H9 (cell line): ENCODE measurements around the gene TTLL12. TPM values are rescaled to one million over a fixed set of nuclear protein-coding genes. Genes with fewer than 3 reads are reported as not detected.
"Not testable (repeated sequence)": the region's sequence is repeated elsewhere in the genome, so short reads cannot be mapped to it uniquely, and the experiment has no call there.

ENCODE experiments used
- DNase-seq: peaks from one replicate; pipeline ENCODE4 v3.0.0-alpha.2; 2017
- H2AFZ ChIP-seq: one replicate; pipeline ENCODE4 v1.6.1; 2013; ENCODE audit warnings: mild to moderate bottlenecking, low read length, control low read depth, moderate library complexity
- H2AK5ac ChIP-seq: 2 replicates; pipeline ENCODE4 v1.6.1; 2013; ENCODE audit warnings: low read length, control low read depth, mixed read lengths; ENCODE audit not compliant: insufficient read length
- H2BK120ac ChIP-seq: one replicate; pipeline ENCODE4 v1.6.1; 2013; ENCODE audit warnings: low read depth, mild to moderate bottlenecking, low read length, control low read depth, inconsistent platforms; ENCODE audit not compliant: poor library complexity, severe bottlenecking
- H2BK12ac ChIP-seq: 2 replicates; pipeline ENCODE4 v1.6.1; 2013; ENCODE audit warnings: low read length, control low read depth, mixed read lengths, low read depth; ENCODE audit not compliant: insufficient read length
- H2BK15ac ChIP-seq: 2 replicates; pipeline ENCODE4 v1.6.1; 2013; ENCODE audit warnings: low read depth, low read length, control low read depth
- H2BK20ac ChIP-seq: one replicate; pipeline ENCODE4 v1.6.1; 2013; ENCODE audit warnings: low read depth, mild to moderate bottlenecking, low read length, control low read depth, inconsistent platforms; ENCODE audit not compliant: poor library complexity, severe bottlenecking
- H2BK5ac ChIP-seq: 2 replicates; pipeline ENCODE4 v1.6.1; 2013; ENCODE audit warnings: low read length, control low read depth, mixed read lengths; ENCODE audit not compliant: insufficient read length
- H3K14ac ChIP-seq: 2 replicates; pipeline ENCODE4 v1.6.1; 2013; ENCODE audit warnings: low read length, control low read depth; ENCODE audit not compliant: insufficient read depth
- H3K18ac ChIP-seq: 2 replicates; pipeline ENCODE4 v1.6.1; 2013; ENCODE audit warnings: low read depth, mild to moderate bottlenecking, mixed read lengths, low read length, control low read depth; ENCODE audit not compliant: insufficient read length
- H3K23ac ChIP-seq: 2 replicates; pipeline ENCODE4 v1.6.1; 2013; ENCODE audit warnings: low read length, control low read depth, mixed read lengths, low read depth; ENCODE audit not compliant: insufficient read length
- H3K23me2 ChIP-seq: 2 replicates; pipeline ENCODE4 v1.6.1; 2013; ENCODE audit warnings: low read depth, mild to moderate bottlenecking, mixed read lengths, low read length, control low read depth; ENCODE audit not compliant: insufficient read length, poor library complexity, severe bottlenecking
- H3K27ac ChIP-seq: 2 replicates; pipeline ENCODE4 v1.5.1; 2013; ENCODE audit warnings: low read length, control low read depth, mixed read lengths, low read depth; ENCODE audit not compliant: insufficient read length
- H3K27me3 ChIP-seq: 2 replicates; pipeline ENCODE4 v1.6.1; 2013; ENCODE audit warnings: low read length, control low read depth, inconsistent platforms; ENCODE audit not compliant: insufficient read depth
- H3K4ac ChIP-seq: 2 replicates; pipeline ENCODE4 v1.6.1; 2013; ENCODE audit warnings: low read depth, mild to moderate bottlenecking, control low read depth, inconsistent platforms, low read length, moderate library complexity
- H3K4me1 ChIP-seq: 2 replicates; pipeline ENCODE4 v1.6.1; 2013; ENCODE audit warnings: low read length, control low read depth, inconsistent platforms; ENCODE audit not compliant: insufficient read depth
- H3K4me2 ChIP-seq: 2 replicates; pipeline ENCODE4 v1.6.1; 2013; ENCODE audit warnings: low read length, control low read depth, mixed read lengths; ENCODE audit not compliant: insufficient read length, insufficient read depth
- H3K56ac ChIP-seq: 2 replicates; pipeline ENCODE4 v1.6.1; 2013; ENCODE audit warnings: low read depth, mild to moderate bottlenecking, mixed read lengths, low read length, control low read depth; ENCODE audit not compliant: insufficient read length
- H3K79me1 ChIP-seq: 2 replicates; pipeline ENCODE4 v1.6.1; 2013; ENCODE audit warnings: low read depth, mild to moderate bottlenecking, moderate library complexity, low read length, control low read depth, inconsistent platforms; ENCODE audit not compliant: insufficient read depth, poor library complexity, severe bottlenecking
- H3K79me2 ChIP-seq: 2 replicates; pipeline ENCODE4 v1.6.1; 2013; ENCODE audit warnings: low read length, control low read depth, inconsistent platforms; ENCODE audit not compliant: insufficient read depth
- H3K9ac ChIP-seq: 2 replicates; pipeline ENCODE4 v1.6.1; 2013; ENCODE audit warnings: low read length, control low read depth, mixed read lengths; ENCODE audit not compliant: insufficient read length; ENCODE audit errors: extremely low read depth
- H3K9me3 ChIP-seq: one replicate; pipeline ENCODE4 v1.6.1; 2013; ENCODE audit warnings: low read depth, low read length, inconsistent platforms; ENCODE audit not compliant: control insufficient read depth
- H3T11ph ChIP-seq: one replicate; pipeline ENCODE4 v1.6.1; 2013; ENCODE audit warnings: mild to moderate bottlenecking, low read length, control low read depth, inconsistent platforms
- H4K20me1 ChIP-seq: one replicate; pipeline ENCODE4 v1.6.1; 2013; ENCODE audit not compliant: control insufficient read depth, insufficient read length, insufficient read depth
- H4K5ac ChIP-seq: 2 replicates; pipeline ENCODE4 v1.6.1; 2013; ENCODE audit warnings: low read depth, mild to moderate bottlenecking, mixed read lengths, low read length, control low read depth; ENCODE audit not compliant: insufficient read length
- H4K8ac ChIP-seq: replicated peaks from 2 replicates; pipeline ENCODE4 v1.6.1; 2013; ENCODE audit warnings: low read length, control low read depth, mixed read lengths, low read depth; ENCODE audit not compliant: insufficient read length
- H4K91ac ChIP-seq: 2 replicates; pipeline ENCODE4 v1.6.1; 2013; ENCODE audit warnings: low read depth, mild to moderate bottlenecking, moderate library complexity, mixed read lengths, low read length, control low read depth; ENCODE audit not compliant: insufficient read length
- H3K27ac Mint-ChIP-seq, 3 experiments: 2 replicates in 2 of 3; 3 replicates in 1 of 3; pipeline ENCODE4 v1.8.0; 2020 to 2021; ENCODE audit warnings: mixed read lengths in 3 of 3, mild to moderate bottlenecking in 1 of 3, moderate library complexity in 1 of 3
- H3K27me3 Mint-ChIP-seq: 2 replicates; pipeline ENCODE4 v1.8.0; 2021; ENCODE audit warnings: low read depth, mild to moderate bottlenecking, moderate library complexity, mixed read lengths
- H3K36me3 Mint-ChIP-seq, 3 experiments: 2 replicates in 2 of 3; 3 replicates in 1 of 3; pipeline ENCODE4 v1.8.0; 2020 to 2021; ENCODE audit warnings: low read depth in 3 of 3, mixed read lengths in 3 of 3; ENCODE audit not compliant: insufficient read depth in 1 of 3
- H3K4me1 Mint-ChIP-seq, 2 experiments: 2 replicates each; pipeline ENCODE4 v1.8.0; 2020; ENCODE audit warnings: mixed read lengths in 2 of 2
- H3K4me3 Mint-ChIP-seq, 2 experiments: 2 replicates in 1 of 2; 3 replicates in 1 of 2; pipeline ENCODE4 v1.8.0; 2020 to 2021; ENCODE audit warnings: mild to moderate bottlenecking in 2 of 2, mixed read lengths in 2 of 2, moderate library complexity in 1 of 2
- H3K9me3 Mint-ChIP-seq, 2 experiments: 2 replicates in 1 of 2; 3 replicates in 1 of 2; pipeline ENCODE4 v1.8.0; 2020; ENCODE audit warnings: mild to moderate bottlenecking in 2 of 2, mixed read lengths in 2 of 2, moderate library complexity in 1 of 2
- WGBS: extraction: QIAGEN DNeasy Blood & Tissue Kit; methylation state at CpG from one replicate; pipeline ENCODE4 v1.1.7; 2013; ENCODE audit warnings: missing lambda C conversion rate, low lambda C conversion rate, mixed read lengths; ENCODE audit not compliant: insufficient read length; ENCODE audit errors: extremely low coverage; 5-methylcytosine and 5-hydroxymethylcytosine counted together
- total RNA-seq: library from RNA; stranded (reverse); gene quantifications from 2 replicates; pipeline ENCODE4 v1.2.1, GENCODE V29; 2021

The TTLL12 gene
- total RNA-seq, 1 experiment from 2014 or later = 89.6 TPM

GRCh38 chr22:43145371-43145770 is 41.6 kb downstream of the TTLL12 start:
- not testable (repeated sequence) for H3K4me3 Mint-ChIP-seq, H3K9ac ChIP-seq, H3K27me3 ChIP-seq, H3K23me2 ChIP-seq, H3K4me2 ChIP-seq, H4K91ac ChIP-seq, DNase-seq, H3K18ac ChIP-seq, H3K4me1 Mint-ChIP-seq, H2BK120ac ChIP-seq, H3T11ph ChIP-seq, H2BK20ac ChIP-seq, H3K9me3 Mint-ChIP-seq, H2AFZ ChIP-seq, H2BK12ac ChIP-seq, H3K56ac ChIP-seq, H3K23ac ChIP-seq, H3K4ac ChIP-seq, H3K27ac ChIP-seq, H3K36me3 Mint-ChIP-seq, H3K79me2 ChIP-seq, H4K20me1 ChIP-seq, H3K79me1 ChIP-seq, H4K8ac ChIP-seq, H3K27ac Mint-ChIP-seq, H4K5ac ChIP-seq, H2BK15ac ChIP-seq, H3K27me3 Mint-ChIP-seq, H3K9me3 ChIP-seq, H2BK5ac ChIP-seq, H3K4me1 ChIP-seq, H2AK5ac ChIP-seq, H3K14ac ChIP-seq
- WGBS = no CpG with 5 or more reads among the region's 8 CpGs
